ENCODE data around the gene PCDHGA3.

DNA sequence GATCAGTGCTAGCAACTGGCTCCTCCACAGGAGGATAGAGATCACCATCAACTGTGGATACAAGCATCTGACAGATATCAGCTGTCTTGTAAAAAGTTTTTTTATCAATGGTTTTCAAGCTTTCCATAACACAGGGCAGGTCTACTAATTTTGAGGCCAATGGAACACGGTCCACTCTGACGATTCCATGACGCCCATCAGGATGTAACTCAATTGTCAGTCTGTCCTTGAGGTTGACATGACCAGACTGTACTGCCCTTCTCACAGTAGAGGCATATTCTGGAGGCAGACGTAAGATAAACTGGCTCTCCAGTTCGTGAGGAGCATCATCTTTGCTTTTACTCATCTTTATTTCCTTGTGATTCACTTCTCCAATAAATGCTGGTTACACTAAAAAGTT lies 23.9 kb upstream of the PCDHGA3 start:
- no peak for TF ChIP-seq EZH2 (IDR thresholded peaks at IDR 0.05; ENCODE audit: borderline replicate concordance, insufficient read depth, low read length, poor library complexity, severe bottlenecking)
- TF ChIP-seq, protein P1, sequence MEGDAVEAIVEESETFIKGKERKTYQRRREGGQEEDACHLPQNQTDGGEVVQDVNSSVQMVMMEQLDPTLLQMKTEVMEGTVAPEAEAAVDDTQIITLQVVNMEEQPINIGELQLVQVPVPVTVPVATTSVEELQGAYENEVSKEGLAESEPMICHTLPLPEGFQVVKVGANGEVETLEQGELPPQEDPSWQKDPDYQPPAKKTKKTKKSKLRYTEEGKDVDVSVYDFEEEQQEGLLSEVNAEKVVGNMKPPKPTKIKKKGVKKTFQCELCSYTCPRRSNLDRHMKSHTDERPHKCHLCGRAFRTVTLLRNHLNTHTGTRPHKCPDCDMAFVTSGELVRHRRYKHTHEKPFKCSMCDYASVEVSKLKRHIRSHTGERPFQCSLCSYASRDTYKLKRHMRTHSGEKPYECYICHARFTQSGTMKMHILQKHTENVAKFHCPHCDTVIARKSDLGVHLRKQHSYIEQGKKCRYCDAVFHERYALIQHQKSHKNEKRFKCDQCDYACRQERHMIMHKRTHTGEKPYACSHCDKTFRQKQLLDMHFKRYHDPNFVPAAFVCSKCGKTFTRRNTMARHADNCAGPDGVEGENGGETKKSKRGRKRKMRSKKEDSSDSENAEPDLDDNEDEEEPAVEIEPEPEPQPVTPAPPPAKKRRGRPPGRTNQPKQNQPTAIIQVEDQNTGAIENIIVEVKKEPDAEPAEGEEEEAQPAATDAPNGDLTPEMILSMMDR (IDR thresholded peaks at IDR 0.05; ENCODE audit: poor library complexity, severe bottlenecking) = no peak
